Anterior cingulate cortex (tissue), 58 donors: Measurements from ENCODE around the gene ASB18.
A peak's percentile ranks its signal among the peaks of the same experiment; 100 is the strongest.
"Not testable (repeated sequence)": the region's sequence is repeated elsewhere in the genome, so short reads cannot be mapped to it uniquely, and the experiment has no call there.

Experiments used
- DNase-seq, 58 donors: peaks; one replicate each; lab custom pipeline; 2025; lab: John Stamatoyannopoulos, UW

Gene ASB18, protein sequence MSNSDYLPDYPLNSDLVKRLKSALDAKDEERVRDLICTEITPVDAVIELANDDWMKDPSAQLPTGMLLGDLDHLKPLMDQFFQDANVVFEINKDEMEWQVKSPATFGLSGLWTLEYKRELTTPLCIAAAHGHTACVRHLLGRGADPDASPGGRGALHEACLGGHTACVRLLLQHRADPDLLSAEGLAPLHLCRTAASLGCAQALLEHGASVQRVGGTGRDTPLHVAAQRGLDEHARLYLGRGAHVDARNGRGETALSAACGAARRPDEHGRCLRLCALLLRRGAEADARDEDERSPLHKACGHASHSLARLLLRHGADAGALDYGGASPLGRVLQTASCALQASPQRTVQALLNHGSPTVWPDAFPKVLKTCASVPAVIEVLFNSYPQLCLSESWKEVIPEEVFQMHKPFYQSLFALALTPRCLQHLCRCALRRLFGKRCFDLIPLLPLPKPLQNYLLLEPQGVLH

GRCh38 chr2:236264256-236264655 lies at the start of gene ASB18:
Gene ASB18, minus strand, starts transcription at chr2:236264406. Its CDS starts 61 bp downstream, at chr2:236264345.
- DNase-seq = no peak

DNA sequence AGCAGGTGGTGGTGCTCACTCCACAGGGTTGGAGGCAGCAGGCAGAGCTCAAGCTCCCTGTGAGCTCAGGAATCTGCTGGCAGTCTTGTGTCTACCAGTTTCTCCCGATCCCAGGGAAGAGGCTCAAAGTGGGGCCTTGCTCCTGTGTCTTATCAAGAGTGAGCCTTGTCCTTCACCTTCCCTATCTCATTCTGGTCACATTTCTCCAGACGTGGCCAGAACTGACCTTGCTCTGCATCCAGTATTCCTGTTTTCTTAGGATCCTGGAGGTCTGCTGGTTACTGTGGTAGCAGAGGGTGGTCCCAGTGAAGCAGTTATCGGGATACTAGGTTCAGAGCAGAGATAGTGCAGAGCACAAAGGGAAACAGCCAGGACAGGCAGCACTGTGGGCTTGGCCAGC lies 47.1 kb upstream of the ASB18 start:
- DNase-seq = no peak

GRCh38 chr2:236309669-236310029 lies 45.4 kb upstream of the ASB18 start:
- peak in 9 of 58 donors; percentile 2 to 22 (median 9) for DNase-seq

DNA sequence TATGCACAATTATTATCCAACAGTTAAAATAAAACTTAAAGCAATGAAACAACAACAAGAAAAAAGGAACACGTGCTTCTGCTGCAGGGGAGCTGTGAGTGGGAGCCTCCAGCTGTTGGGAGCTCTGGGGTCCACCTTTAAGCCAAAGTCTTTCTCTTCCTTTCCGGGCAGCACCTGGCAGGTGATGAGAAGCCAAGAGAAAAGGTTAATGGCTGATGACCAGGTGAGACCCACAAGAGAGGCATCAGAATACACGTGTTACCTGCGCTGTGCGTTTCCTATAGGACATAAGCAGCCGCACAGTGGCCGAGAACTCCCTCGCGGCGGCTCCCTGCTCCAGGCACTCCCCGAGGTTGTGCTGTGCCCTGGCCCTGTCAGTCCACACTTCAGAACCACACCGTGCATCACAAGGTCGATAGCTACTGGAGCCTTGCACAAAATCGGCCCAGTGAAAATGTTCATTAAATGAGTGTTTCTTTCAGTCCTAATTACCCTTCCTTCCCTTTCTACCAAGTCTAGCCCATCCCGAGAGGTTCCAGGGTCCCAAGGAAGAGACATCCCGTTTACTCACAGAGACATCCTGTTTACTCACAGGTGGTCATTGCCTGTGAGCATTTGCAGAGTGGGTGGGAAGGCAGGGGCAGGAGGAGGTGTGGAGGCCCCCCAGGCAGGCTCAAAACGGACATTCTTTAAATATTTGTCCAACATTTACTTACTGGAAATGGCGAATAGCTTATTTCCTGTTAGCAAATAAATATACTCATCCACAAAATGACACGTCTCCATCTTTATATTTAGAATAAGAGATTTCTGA lies 44.9 kb upstream of the ASB18 start:
- DNase-seq = no peak

DNA sequence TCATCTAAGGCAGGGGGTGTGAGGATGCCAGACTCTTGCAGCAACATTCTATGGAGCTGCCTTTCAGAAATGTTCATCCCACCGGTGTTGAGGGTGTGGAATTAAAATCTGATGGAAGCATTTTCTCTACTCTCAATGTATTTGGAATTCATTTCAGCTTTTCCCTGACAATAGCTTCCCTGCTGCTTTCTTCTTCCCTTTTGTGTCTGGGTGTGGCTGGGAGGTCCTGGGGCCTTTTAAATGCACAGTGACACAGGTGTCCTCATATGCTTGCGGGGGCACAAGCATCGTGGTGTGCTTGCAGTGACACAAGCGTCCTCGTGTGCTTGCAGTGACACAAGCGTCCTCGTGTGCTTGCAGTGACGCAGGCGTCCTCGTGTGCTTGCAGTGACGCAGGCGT lies 43.4 kb upstream of the ASB18 start:
- no peak for DNase-seq

- DNase-seq = no peak
Measured at GRCh38 chr2:236306825-236307540, 42.8 kb upstream of the ASB18 start.

DNA sequence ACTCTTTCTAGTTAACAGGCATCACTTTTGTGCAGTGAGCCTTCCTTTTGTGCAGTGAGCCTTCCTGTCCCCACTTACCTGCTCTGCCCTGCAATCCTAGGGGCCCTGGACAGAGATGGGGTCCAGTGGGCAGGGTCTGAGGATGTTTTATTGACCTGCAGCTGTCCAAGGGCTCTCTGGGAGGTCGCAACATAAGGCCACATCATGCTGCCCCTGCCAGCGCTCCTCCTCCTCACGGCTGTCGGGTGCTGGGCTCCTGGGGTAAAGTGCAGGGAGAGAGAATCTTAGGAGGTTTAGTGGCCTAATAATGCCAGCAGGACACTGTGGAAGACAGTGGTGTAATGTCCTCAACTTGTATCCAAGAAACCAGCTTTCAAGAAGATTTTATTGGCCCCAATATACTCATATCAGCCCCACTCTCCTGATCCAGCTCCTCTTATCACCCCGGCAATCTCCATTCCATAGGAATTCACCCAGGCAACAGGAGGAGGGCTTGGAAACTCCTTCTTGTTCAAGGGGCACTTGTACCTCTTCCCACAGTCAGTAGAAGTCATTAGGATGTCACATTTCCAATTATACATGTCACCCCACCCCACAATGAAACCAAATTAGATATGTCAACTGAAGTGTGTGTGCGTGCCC lies 41.9 kb upstream of the ASB18 start:
- no peak for DNase-seq

DNA sequence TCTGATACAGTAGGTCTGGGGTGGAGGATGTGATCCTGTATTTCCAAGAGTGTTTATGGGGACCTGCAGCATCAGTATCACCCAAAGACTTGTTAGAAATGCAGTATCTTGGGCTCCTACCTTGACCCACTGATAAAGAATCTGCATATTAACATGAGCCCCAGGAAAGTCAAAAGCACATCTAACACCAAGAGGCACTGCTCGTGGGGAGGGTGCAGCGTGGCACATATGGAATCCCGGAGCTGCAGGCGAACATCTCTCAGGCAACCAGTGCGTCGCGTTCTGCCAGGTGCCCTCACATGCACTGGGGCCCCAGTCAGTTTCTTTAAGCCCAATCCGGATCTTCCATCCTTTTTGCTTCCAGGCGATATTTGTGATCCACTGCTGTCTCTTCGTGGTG lies 41.3 kb upstream of the ASB18 start:
- no peak for DNase-seq

- DNase-seq = no peak
Measured at GRCh38 chr2:236303935-236304334, 39.7 kb upstream of the ASB18 start.

GRCh38 chr2:236302555-236302954 lies 38.3 kb upstream of the ASB18 start:
- DNase-seq = no peak

GRCh38 chr2:236298924-236299475 lies 34.8 kb upstream of the ASB18 start:
- no peak for DNase-seq

GRCh38 chr2:236295481-236295880 lies 31.3 kb upstream of the ASB18 start:
- no peak for DNase-seq

GRCh38 chr2:236294647-236295046 lies 30.4 kb upstream of the ASB18 start:
- no peak for DNase-seq

- DNase-seq = no peak
Measured at GRCh38 chr2:236293241-236293810, 29.1 kb upstream of the ASB18 start.

DNA sequence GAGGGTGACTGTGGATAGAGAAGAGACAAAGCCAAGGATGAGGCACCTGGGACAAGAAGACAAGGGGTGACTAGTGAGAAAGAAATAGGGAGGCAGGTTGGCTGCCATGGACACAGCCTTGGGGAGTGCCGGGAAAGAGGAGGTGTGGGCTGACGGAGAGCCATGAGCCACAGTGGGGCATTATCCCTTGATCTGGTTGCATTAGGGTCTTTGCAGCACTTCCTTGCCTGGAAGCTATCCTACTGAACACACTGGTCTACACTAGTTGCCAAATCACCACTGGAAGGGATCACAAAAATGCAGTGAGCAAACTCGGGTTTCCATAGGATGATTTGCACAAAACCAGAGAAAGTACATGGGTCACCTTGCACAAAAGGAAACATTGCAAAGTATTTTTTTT lies 27.7 kb upstream of the ASB18 start:
- DNase-seq = no peak

DNA sequence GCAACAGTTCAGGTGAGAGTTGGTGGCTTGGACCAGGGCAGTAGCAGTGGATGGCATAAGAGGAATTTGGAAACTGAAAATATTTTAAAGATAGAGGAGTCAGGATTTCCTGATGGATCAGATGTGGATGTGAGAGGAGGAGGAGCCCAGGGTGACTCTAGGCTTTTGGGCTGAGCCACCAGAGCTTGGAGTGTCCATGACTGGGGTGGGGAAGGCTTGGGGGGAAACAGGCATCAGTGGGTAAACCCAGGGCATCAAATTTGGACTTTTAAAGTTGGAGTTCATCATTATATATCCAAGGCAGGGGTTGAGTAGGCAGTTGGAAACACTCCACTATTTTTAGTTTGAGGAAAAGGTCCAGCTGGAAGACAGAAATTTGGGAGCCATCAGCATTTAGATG lies 27.3 kb upstream of the ASB18 start:
- DNase-seq = no peak

- no peak for DNase-seq
Measured at GRCh38 chr2:236290742-236291425, 26.7 kb upstream of the ASB18 start.

DNA sequence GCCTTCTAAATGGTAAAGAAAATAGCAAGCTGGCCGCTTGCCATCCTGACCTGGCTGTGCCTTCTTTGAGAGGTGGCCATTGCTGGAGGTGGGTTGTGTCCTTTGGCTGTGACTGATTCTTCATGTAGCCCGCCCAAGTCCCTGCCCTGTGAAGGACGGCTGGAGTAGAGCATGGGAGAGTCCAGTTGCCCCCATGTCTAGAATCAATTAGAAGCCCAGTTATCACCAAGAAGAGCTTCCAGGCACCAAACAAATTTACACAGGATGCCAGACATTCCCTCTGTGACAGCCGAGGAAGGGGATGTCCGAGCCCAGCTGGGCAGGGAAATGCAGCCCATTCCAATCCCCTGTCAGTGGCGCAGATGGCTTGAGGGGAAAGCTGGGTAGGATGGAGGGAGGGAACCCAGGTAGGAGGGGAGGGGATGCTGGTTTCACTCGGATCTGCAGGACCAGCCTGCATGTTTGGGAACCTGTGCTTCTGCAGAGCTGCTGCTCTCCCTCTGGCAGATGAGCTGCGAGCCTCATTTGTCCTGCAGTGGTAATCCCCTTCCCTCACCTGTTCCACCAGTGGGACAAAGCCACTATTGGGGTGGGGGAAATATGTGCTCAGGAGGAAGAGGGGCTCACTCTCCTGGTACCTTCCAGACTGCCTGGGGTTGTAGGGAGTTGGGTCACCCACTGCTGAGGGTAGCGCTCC lies 25.7 kb upstream of the ASB18 start:
- DNase-seq = no peak

GRCh38 chr2:236288373-236288772 lies 24.2 kb upstream of the ASB18 start:
- DNase-seq = not testable (repeated sequence)
